GM13977 (cell line): ENCODE measurements around the gene GGT5.

Experiments
- DNase-seq: peaks from one replicate; pipeline ENCODE4 v3.0.0; 2012; ENCODE audit warnings: low spot score
- CTCF ChIP-seq: IDR thresholded peaks from 2 replicates; pipeline ENCODE4 v1.5.1; 2012; ENCODE audit warnings: mild to moderate bottlenecking, control low read depth; ENCODE audit not compliant: insufficient read depth; ENCODE audit errors: extremely low read depth, missing control alignments
- in situ Hi-C: fragments of 300-500 bp; cut with MboI; formaldehyde crosslinking; loops from one replicate; pipeline ENCODE4 v1.12.0; 2022; ENCODE audit warnings: low sequenced_read_pairs, low pct_unique_long_range_greater_than_20kb, mixed read lengths, inconsistent platforms; ENCODE audit not compliant: unreplicated experiment

GGT5 gene

DNA sequence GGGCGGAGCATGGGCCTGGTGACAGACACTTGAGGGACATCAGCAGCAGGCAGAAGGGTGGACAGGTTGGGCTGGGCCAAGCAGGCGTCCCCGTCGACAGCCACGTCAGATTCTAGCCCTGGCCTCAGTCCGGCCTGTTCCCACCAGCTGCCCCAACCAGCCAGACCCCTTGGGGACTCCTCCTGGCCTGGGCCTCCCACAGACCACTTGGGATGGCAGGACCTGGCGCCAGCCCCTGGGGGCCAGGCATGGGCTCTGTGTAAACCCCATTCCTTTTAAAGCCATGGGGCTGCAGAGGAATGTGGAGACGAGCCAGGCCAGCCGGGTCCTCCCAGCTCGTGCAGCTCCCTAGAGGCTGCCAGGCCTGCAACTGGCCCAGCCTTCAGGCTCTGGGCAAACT, 68.3 kb downstream of the GGT5 start:
- no peak for DNase-seq
- in situ Hi-C loops: no loop called here
- no peak for TF ChIP-seq CTCF

GRCh38 chr22:24176040-24176439, 68.8 kb downstream of the GGT5 start:
- in situ Hi-C loops: no loop called here
- DNase-seq: no peak
- TF ChIP-seq CTCF: no peak

DNA sequence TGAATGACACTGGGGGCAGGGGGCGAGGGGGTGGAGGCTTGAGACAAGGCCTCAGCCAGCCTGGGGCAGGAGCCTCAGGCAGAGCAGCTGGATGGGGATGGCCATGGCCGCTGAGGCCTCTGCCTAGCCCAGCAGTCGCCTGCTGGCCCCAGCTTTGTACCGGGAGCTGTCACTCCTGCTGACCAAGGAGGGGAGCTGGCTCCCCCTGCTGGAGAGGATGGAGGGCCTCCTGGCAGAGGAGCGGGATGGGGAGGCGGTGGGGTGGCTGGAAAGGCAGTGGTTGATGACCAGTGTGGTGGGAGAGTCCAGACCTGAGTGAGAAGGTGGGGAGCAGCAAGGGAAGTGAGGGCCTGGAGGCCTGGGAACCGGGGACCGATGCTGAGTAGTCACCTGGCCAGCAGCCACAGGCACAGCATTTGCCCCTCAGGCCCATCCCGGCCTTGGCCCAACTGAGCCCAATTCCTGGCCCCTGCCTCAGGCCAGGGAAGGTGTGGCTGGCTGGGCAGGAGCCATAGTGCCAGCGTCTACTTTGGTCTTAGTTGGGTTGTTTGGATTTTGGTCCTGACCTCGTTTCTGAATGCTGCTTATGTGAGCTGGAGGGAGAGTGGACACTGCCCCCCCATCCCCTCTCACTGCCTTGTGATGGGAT, 69.6 kb downstream of the GGT5 start:
- peak; percentile 81 for DNase-seq
- TF ChIP-seq CTCF: peak; percentile 88
- in situ Hi-C loops: no loop called here

GRCh38 chr22:24171822-24172221, 73.1 kb downstream of the GGT5 start:
- in situ Hi-C loops: no loop called here
- DNase-seq: no peak
- TF ChIP-seq CTCF: no peak

- no peak for DNase-seq
- TF ChIP-seq CTCF: no peak
- in situ Hi-C loops: no loop called here
Observed at GRCh38 chr22:24170632-24171031, 74.2 kb downstream of the GGT5 start.

DNA sequence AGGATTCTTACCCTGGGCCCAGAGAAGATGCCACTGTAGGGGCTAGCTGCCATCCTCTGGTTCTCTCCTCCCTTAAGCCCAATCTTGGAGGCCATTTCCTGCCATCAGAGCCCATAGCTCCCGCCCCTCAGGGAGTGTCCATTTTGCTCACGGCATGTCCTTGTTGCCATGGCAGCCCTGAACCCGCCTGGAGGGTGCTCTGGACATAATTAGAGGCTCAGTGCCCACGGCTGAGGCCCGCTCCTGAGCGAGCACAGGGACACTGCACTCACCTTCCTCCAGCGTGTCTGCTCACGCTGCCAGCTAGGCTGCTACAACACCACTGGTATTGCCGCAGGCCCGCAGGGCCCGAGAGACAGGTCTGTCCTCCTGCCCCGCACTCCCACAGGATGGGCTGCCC, 74.7 kb downstream of the GGT5 start:
- in situ Hi-C loops: no loop called here
- DNase-seq: no peak
- TF ChIP-seq CTCF: no peak
